H9 (cell line): Measurements from ENCODE around the gene ANK3. TPM values are rescaled to one million over a fixed set of nuclear protein-coding genes. Genes with fewer than 3 reads are reported as not detected.

Source experiments
- DNase-seq: peaks from one replicate; pipeline ENCODE4 v3.0.0-alpha.2; 2017
- H2AFZ ChIP-seq: one replicate; pipeline ENCODE4 v1.6.1; 2013; ENCODE audit warnings: mild to moderate bottlenecking, low read length, control low read depth, moderate library complexity
- H2AK5ac ChIP-seq: 2 replicates; pipeline ENCODE4 v1.6.1; 2013; ENCODE audit warnings: low read length, control low read depth, mixed read lengths; ENCODE audit not compliant: insufficient read length
- H2BK120ac ChIP-seq: one replicate; pipeline ENCODE4 v1.6.1; 2013; ENCODE audit warnings: low read depth, mild to moderate bottlenecking, low read length, control low read depth, inconsistent platforms; ENCODE audit not compliant: poor library complexity, severe bottlenecking
- H2BK12ac ChIP-seq: 2 replicates; pipeline ENCODE4 v1.6.1; 2013; ENCODE audit warnings: low read length, control low read depth, mixed read lengths, low read depth; ENCODE audit not compliant: insufficient read length
- H2BK15ac ChIP-seq: 2 replicates; pipeline ENCODE4 v1.6.1; 2013; ENCODE audit warnings: low read depth, low read length, control low read depth
- H2BK20ac ChIP-seq: one replicate; pipeline ENCODE4 v1.6.1; 2013; ENCODE audit warnings: low read depth, mild to moderate bottlenecking, low read length, control low read depth, inconsistent platforms; ENCODE audit not compliant: poor library complexity, severe bottlenecking
- H2BK5ac ChIP-seq: 2 replicates; pipeline ENCODE4 v1.6.1; 2013; ENCODE audit warnings: low read length, control low read depth, mixed read lengths; ENCODE audit not compliant: insufficient read length
- H3K14ac ChIP-seq: 2 replicates; pipeline ENCODE4 v1.6.1; 2013; ENCODE audit warnings: low read length, control low read depth; ENCODE audit not compliant: insufficient read depth
- H3K18ac ChIP-seq: 2 replicates; pipeline ENCODE4 v1.6.1; 2013; ENCODE audit warnings: low read depth, mild to moderate bottlenecking, mixed read lengths, low read length, control low read depth; ENCODE audit not compliant: insufficient read length
- H3K23ac ChIP-seq: 2 replicates; pipeline ENCODE4 v1.6.1; 2013; ENCODE audit warnings: low read length, control low read depth, mixed read lengths, low read depth; ENCODE audit not compliant: insufficient read length
- H3K23me2 ChIP-seq: 2 replicates; pipeline ENCODE4 v1.6.1; 2013; ENCODE audit warnings: low read depth, mild to moderate bottlenecking, mixed read lengths, low read length, control low read depth; ENCODE audit not compliant: insufficient read length, poor library complexity, severe bottlenecking
- H3K27ac ChIP-seq: 2 replicates; pipeline ENCODE4 v1.5.1; 2013; ENCODE audit warnings: low read length, control low read depth, mixed read lengths, low read depth; ENCODE audit not compliant: insufficient read length
- H3K27me3 ChIP-seq: 2 replicates; pipeline ENCODE4 v1.6.1; 2013; ENCODE audit warnings: low read length, control low read depth, inconsistent platforms; ENCODE audit not compliant: insufficient read depth
- H3K4ac ChIP-seq: 2 replicates; pipeline ENCODE4 v1.6.1; 2013; ENCODE audit warnings: low read depth, mild to moderate bottlenecking, control low read depth, inconsistent platforms, low read length, moderate library complexity
- H3K4me1 ChIP-seq: 2 replicates; pipeline ENCODE4 v1.6.1; 2013; ENCODE audit warnings: low read length, control low read depth, inconsistent platforms; ENCODE audit not compliant: insufficient read depth
- H3K4me2 ChIP-seq: 2 replicates; pipeline ENCODE4 v1.6.1; 2013; ENCODE audit warnings: low read length, control low read depth, mixed read lengths; ENCODE audit not compliant: insufficient read length, insufficient read depth
- H3K56ac ChIP-seq: 2 replicates; pipeline ENCODE4 v1.6.1; 2013; ENCODE audit warnings: low read depth, mild to moderate bottlenecking, mixed read lengths, low read length, control low read depth; ENCODE audit not compliant: insufficient read length
- H3K79me1 ChIP-seq: 2 replicates; pipeline ENCODE4 v1.6.1; 2013; ENCODE audit warnings: low read depth, mild to moderate bottlenecking, moderate library complexity, low read length, control low read depth, inconsistent platforms; ENCODE audit not compliant: insufficient read depth, poor library complexity, severe bottlenecking
- H3K79me2 ChIP-seq: 2 replicates; pipeline ENCODE4 v1.6.1; 2013; ENCODE audit warnings: low read length, control low read depth, inconsistent platforms; ENCODE audit not compliant: insufficient read depth
- H3K9ac ChIP-seq: 2 replicates; pipeline ENCODE4 v1.6.1; 2013; ENCODE audit warnings: low read length, control low read depth, mixed read lengths; ENCODE audit not compliant: insufficient read length; ENCODE audit errors: extremely low read depth
- H3K9me3 ChIP-seq: one replicate; pipeline ENCODE4 v1.6.1; 2013; ENCODE audit warnings: low read depth, low read length, inconsistent platforms; ENCODE audit not compliant: control insufficient read depth
- H3T11ph ChIP-seq: one replicate; pipeline ENCODE4 v1.6.1; 2013; ENCODE audit warnings: mild to moderate bottlenecking, low read length, control low read depth, inconsistent platforms
- H4K20me1 ChIP-seq: one replicate; pipeline ENCODE4 v1.6.1; 2013; ENCODE audit not compliant: control insufficient read depth, insufficient read length, insufficient read depth
- H4K5ac ChIP-seq: 2 replicates; pipeline ENCODE4 v1.6.1; 2013; ENCODE audit warnings: low read depth, mild to moderate bottlenecking, mixed read lengths, low read length, control low read depth; ENCODE audit not compliant: insufficient read length
- H4K8ac ChIP-seq: replicated peaks from 2 replicates; pipeline ENCODE4 v1.6.1; 2013; ENCODE audit warnings: low read length, control low read depth, mixed read lengths, low read depth; ENCODE audit not compliant: insufficient read length
- H4K91ac ChIP-seq: 2 replicates; pipeline ENCODE4 v1.6.1; 2013; ENCODE audit warnings: low read depth, mild to moderate bottlenecking, moderate library complexity, mixed read lengths, low read length, control low read depth; ENCODE audit not compliant: insufficient read length
- H3K27ac Mint-ChIP-seq, 3 experiments: 2 replicates in 2 of 3; 3 replicates in 1 of 3; pipeline ENCODE4 v1.8.0; 2020 to 2021; ENCODE audit warnings: mixed read lengths in 3 of 3, mild to moderate bottlenecking in 1 of 3, moderate library complexity in 1 of 3
- H3K27me3 Mint-ChIP-seq: 2 replicates; pipeline ENCODE4 v1.8.0; 2021; ENCODE audit warnings: low read depth, mild to moderate bottlenecking, moderate library complexity, mixed read lengths
- H3K36me3 Mint-ChIP-seq, 3 experiments: 2 replicates in 2 of 3; 3 replicates in 1 of 3; pipeline ENCODE4 v1.8.0; 2020 to 2021; ENCODE audit warnings: low read depth in 3 of 3, mixed read lengths in 3 of 3; ENCODE audit not compliant: insufficient read depth in 1 of 3
- H3K4me1 Mint-ChIP-seq, 2 experiments: 2 replicates each; pipeline ENCODE4 v1.8.0; 2020; ENCODE audit warnings: mixed read lengths in 2 of 2
- H3K4me3 Mint-ChIP-seq, 2 experiments: 2 replicates in 1 of 2; 3 replicates in 1 of 2; pipeline ENCODE4 v1.8.0; 2020 to 2021; ENCODE audit warnings: mild to moderate bottlenecking in 2 of 2, mixed read lengths in 2 of 2, moderate library complexity in 1 of 2
- H3K9me3 Mint-ChIP-seq, 2 experiments: 2 replicates in 1 of 2; 3 replicates in 1 of 2; pipeline ENCODE4 v1.8.0; 2020; ENCODE audit warnings: mild to moderate bottlenecking in 2 of 2, mixed read lengths in 2 of 2, moderate library complexity in 1 of 2
- WGBS: extraction: QIAGEN DNeasy Blood & Tissue Kit; methylation state at CpG from one replicate; pipeline ENCODE4 v1.1.7; 2013; ENCODE audit warnings: missing lambda C conversion rate, low lambda C conversion rate, mixed read lengths; ENCODE audit not compliant: insufficient read length; ENCODE audit errors: extremely low coverage; 5-methylcytosine and 5-hydroxymethylcytosine counted together
- total RNA-seq: library from RNA; stranded (reverse); gene quantifications from 2 replicates; pipeline ENCODE4 v1.2.1, GENCODE V29; 2021
- TF ChIP-seq, protein P1 (sequence below): fragments of 200-600 bp; sonication (generic); conservative IDR thresholded peaks from 3 replicates; pipeline ENCODE4 v1.8.0; 2021; ENCODE audit warnings: antibody characterized with exemption, mild to moderate bottlenecking

Gene ANK3
- total RNA-seq, 1 experiment from 2014 or later: 59.6 TPM

DNA sequence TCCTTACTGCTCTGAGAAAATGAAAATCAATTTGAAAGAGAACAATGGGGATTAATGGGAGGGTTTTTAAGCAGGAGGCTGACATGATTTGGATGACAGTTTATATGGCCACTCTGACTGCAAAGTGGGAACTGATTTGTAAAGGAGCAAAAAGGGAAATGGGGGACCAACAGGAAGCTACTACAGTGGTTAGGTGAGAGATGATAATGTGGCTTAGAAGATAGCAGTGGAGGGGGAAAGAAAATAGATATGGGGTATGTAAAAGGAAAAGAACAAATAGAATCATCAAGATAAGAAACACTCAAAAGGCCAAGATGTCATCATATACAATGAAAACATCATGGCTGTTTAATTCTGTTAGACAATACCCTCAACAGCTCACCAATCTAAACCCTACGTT is 177.5 kb downstream of the ANK3 start:
- DNase-seq: no peak
- no CpG with 5 or more reads among the region's 1 CpG for WGBS
- H2BK15ac ChIP-seq: no peak overlapping the region

More for the DNA sequence above, 177.5 kb downstream of the ANK3 start:
- Histone ChIP-seq H3K14ac (no peak overlapping the region), H3K9me3 (no peaks in the 10 kb centered on the region), H2BK12ac (no peak overlapping the region), H3K4me2 (no peak overlapping the region), H3K56ac (no peak overlapping the region), H4K8ac (no peak overlapping the region), H3K4me1 (peaks cover 2% of the 10 kb centered on the region; the same call in 1 of the 2 replicates), H2AK5ac (no peak overlapping the region), H3K79me1 (no peaks in the 10 kb centered on the region), H3K27me3 (no peaks in the 10 kb centered on the region), H4K91ac (no peak overlapping the region), H2AFZ (no peak overlapping the region), H3K79me2 (no peaks in the 10 kb centered on the region), H3K18ac (no peak overlapping the region), H4K5ac (no peak overlapping the region), H3K27ac (no peak overlapping the region), H3T11ph (no peak overlapping the region), H3K9ac (no peak overlapping the region), H4K20me1 (no peaks in the 10 kb centered on the region), H2BK20ac (no peak overlapping the region), H2BK5ac (no peak overlapping the region), H3K23ac (no peak overlapping the region), H3K4ac (no peak overlapping the region), H2BK120ac (no peak overlapping the region), H3K23me2 (no peaks in the 10 kb centered on the region)
- peak overlapping the region in 1 of 3 experiments; percentile 69; a peak in 1 of 7 replicates for H3K27ac Mint-ChIP-seq
- peaks cover 23 to 25% of the 10 kb centered on the region in 2 experiments for H3K4me1 Mint-ChIP-seq
- no peaks in the 10 kb centered on the region for H3K9me3 Mint-ChIP-seq
- no peaks in the 10 kb centered on the region; a peak in 1 of 7 replicates for H3K36me3 Mint-ChIP-seq
- TF ChIP-seq, protein P1, sequence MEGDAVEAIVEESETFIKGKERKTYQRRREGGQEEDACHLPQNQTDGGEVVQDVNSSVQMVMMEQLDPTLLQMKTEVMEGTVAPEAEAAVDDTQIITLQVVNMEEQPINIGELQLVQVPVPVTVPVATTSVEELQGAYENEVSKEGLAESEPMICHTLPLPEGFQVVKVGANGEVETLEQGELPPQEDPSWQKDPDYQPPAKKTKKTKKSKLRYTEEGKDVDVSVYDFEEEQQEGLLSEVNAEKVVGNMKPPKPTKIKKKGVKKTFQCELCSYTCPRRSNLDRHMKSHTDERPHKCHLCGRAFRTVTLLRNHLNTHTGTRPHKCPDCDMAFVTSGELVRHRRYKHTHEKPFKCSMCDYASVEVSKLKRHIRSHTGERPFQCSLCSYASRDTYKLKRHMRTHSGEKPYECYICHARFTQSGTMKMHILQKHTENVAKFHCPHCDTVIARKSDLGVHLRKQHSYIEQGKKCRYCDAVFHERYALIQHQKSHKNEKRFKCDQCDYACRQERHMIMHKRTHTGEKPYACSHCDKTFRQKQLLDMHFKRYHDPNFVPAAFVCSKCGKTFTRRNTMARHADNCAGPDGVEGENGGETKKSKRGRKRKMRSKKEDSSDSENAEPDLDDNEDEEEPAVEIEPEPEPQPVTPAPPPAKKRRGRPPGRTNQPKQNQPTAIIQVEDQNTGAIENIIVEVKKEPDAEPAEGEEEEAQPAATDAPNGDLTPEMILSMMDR: no peak
- H3K4me3 Mint-ChIP-seq: no peak overlapping the region
- no peaks in the 10 kb centered on the region for H3K27me3 Mint-ChIP-seq
